Astrocyte (in vitro differentiated cells and primary cell): ENCODE measurements around the gene BCL3.

Experiments
- EZH2 ChIP-seq: IDR thresholded peaks from 2 replicates; pipeline ENCODE4 v1.6.1; 2012; ENCODE audit warnings: mild to moderate bottlenecking, low read length, inconsistent platforms; ENCODE audit not compliant: insufficient read depth
- TF ChIP-seq, protein P1 (sequence below): IDR thresholded peaks from 2 replicates; pipeline ENCODE4 v1.5.1; 2011; ENCODE audit warnings: low read depth, mild to moderate bottlenecking, inconsistent platforms, low read length, moderate library complexity; ENCODE audit not compliant: insufficient read depth

DNA sequence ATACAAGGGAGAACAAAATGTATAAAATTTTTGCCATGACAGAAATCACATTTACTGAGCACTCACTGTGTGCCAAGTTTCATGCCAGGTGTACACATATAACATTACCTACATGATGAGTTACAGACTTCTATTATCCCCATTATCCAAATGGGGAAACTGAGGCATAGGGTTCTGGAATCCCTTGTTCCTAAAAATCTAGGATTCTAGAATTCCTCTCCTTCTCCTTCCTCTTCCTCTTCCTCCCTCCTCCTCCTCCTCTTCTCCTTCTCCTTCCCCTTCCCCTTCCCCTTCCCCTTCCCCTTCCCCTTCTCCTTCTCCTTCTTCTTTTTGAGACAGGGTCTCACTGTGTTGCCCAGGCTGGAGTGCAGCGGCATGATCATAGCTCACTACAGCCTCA is 14.2 kb upstream of the BCL3 start:
- TF ChIP-seq, protein P1, sequence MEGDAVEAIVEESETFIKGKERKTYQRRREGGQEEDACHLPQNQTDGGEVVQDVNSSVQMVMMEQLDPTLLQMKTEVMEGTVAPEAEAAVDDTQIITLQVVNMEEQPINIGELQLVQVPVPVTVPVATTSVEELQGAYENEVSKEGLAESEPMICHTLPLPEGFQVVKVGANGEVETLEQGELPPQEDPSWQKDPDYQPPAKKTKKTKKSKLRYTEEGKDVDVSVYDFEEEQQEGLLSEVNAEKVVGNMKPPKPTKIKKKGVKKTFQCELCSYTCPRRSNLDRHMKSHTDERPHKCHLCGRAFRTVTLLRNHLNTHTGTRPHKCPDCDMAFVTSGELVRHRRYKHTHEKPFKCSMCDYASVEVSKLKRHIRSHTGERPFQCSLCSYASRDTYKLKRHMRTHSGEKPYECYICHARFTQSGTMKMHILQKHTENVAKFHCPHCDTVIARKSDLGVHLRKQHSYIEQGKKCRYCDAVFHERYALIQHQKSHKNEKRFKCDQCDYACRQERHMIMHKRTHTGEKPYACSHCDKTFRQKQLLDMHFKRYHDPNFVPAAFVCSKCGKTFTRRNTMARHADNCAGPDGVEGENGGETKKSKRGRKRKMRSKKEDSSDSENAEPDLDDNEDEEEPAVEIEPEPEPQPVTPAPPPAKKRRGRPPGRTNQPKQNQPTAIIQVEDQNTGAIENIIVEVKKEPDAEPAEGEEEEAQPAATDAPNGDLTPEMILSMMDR: no peak
- no peak for TF ChIP-seq EZH2
